HCT116 (cell line): Measurements from ENCODE around the gene SH3PXD2A. TPM values are rescaled to one million over a fixed set of nuclear protein-coding genes. Genes with fewer than 3 reads are reported as not detected.

Experiments
- ATAC-seq: fragments of 200-7000 bp; cut with Tn5 transposase; 2 replicates; pipeline ENCODE4 v1.9.1; 2020; ENCODE audit warnings: mild to moderate bottlenecking, moderate library complexity
- BruUV-seq: library from RNA; stranded (reverse); fragments of 400-500 nt; replicated peaks from 2 replicates; lab custom pipeline; 2021; lab: Mats Ljungman, UMichigan
- CTCF ChIA-PET: fragments of 300-600 bp; sonication (Branson Sonifier 250); formaldehyde crosslinking; loops from one replicate; lab custom pipeline; 2021; ENCODE audit warnings: antibody characterized with exemption; lab: Charles Lee
- POLR2A ChIA-PET: fragments of 300-600, 350-600 bp; sonication (Branson Sonifier 250); formaldehyde crosslinking; loops from one replicate; lab custom pipeline; 2021; ENCODE audit warnings: antibody characterized with exemption; lab: Charles Lee
- RAD21 ChIA-PET, 2 experiments: fragments of 300-600 bp; sonication (Branson Sonifier 250); formaldehyde crosslinking; loops; one replicate each; lab custom pipeline; 2023; ENCODE audit warnings: low total read pairs in 2 of 2; ENCODE audit not compliant: uncharacterized antibody in 2 of 2, unreplicated experiment in 2 of 2, low non-redundant PET in 1 of 2; lab: Charles Lee
- DNase-seq: peaks from one replicate; pipeline ENCODE4 v3.0.0-alpha.2; 2010; ENCODE audit warnings: low read depth, low spot score
- H2AFZ ChIP-seq: fragments of 200-600 bp; shearing (Covaris generic), sonication (generic); 2 replicates; pipeline ENCODE4 v1.6.1; 2017; ENCODE audit warnings: low read depth, mixed run types, mixed read lengths, antibody characterized with exemption, low read length; ENCODE audit not compliant: poor library complexity, severe bottlenecking
- H3K27ac ChIP-seq: 2 replicates; pipeline ENCODE4 v1.5.1; 2012; ENCODE audit warnings: low read depth, low read length
- H3K27me3 ChIP-seq: fragments of 200-600 bp; sonication (generic); 2 replicates; pipeline ENCODE4 v1.6.1; 2016; ENCODE audit warnings: mixed run types, low read length, mixed read lengths; ENCODE audit not compliant: insufficient read depth
- H3K36me3 ChIP-seq, 2 experiments: fragments of 200-500 bp in 1 of 2; fragments of 200-600 bp in 1 of 2; sonication (Bioruptor generic) in 1 of 2; sonication (generic) in 1 of 2; 2 replicates each; pipeline versions ENCODE4 v1.5.1 to v1.6.1; 2014 to 2016; ENCODE audit warnings: low read length in 2 of 2, inconsistent platforms in 1 of 2, mixed read lengths in 1 of 2, mixed run types in 1 of 2; ENCODE audit not compliant: insufficient read depth in 2 of 2, control insufficient read depth in 1 of 2
- H3K4me1 ChIP-seq, 2 experiments: fragments of 200-600 bp in 1 of 2; sonication (generic) in 1 of 2; 2 replicates each; pipeline versions ENCODE4 v1.5.1 to v1.6.1; 2012 to 2017; ENCODE audit warnings: low read length in 2 of 2, inconsistent platforms in 1 of 2, mild to moderate bottlenecking in 1 of 2, mixed read lengths in 1 of 2, mixed run types in 1 of 2, moderate library complexity in 1 of 2; ENCODE audit not compliant: insufficient read depth in 2 of 2, control insufficient read depth in 1 of 2
- H3K4me2 ChIP-seq: fragments of 200-600 bp; sonication (generic); 2 replicates; pipeline ENCODE4 v1.6.1; 2017; ENCODE audit warnings: mixed run types, low read length, mixed read lengths
- H3K4me3 ChIP-seq, 2 experiments: fragments of 200-600 bp in 1 of 2; sonication (generic) in 1 of 2; replicated peaks in 1 of 2; 2 replicates each; pipeline ENCODE4 v1.5.1; 2011 to 2016; ENCODE audit warnings: low read length in 2 of 2, control low read depth in 1 of 2, low read depth in 1 of 2, mild to moderate bottlenecking in 1 of 2, mixed read lengths in 1 of 2, mixed run types in 1 of 2
- H3K79me2 ChIP-seq: fragments of 200-600 bp; sonication (generic); 2 replicates; pipeline ENCODE4 v1.6.1; 2017; ENCODE audit warnings: mild to moderate bottlenecking, mixed run types, low read length, moderate library complexity, mixed read lengths; ENCODE audit not compliant: insufficient read depth
- H3K9ac ChIP-seq: fragments of 200-600 bp; sonication (generic); 2 replicates; pipeline ENCODE4 v1.6.1; 2016; ENCODE audit warnings: low read length, mixed read lengths
- H3K9me2 ChIP-seq: fragments of 200-600 bp; sonication (generic), shearing (Covaris generic); 2 replicates; pipeline ENCODE4 v1.6.1; 2017; ENCODE audit warnings: mixed run types, mild to moderate bottlenecking, moderate library complexity; ENCODE audit not compliant: insufficient read depth
- H3K9me3 ChIP-seq, 2 experiments: fragments of 200-500 bp in 1 of 2; fragments of 200-600 bp in 1 of 2; sonication (Bioruptor generic) in 1 of 2; sonication (generic) in 1 of 2; 2 replicates each; pipeline ENCODE4 v1.6.1; 2014 to 2017; ENCODE audit warnings: low read length in 2 of 2, mixed read lengths in 2 of 2, inconsistent platforms in 1 of 2, low read depth in 1 of 2, mild to moderate bottlenecking in 1 of 2, mixed run types in 1 of 2, moderate library complexity in 1 of 2; ENCODE audit not compliant: control insufficient read depth in 1 of 2, insufficient read depth in 1 of 2
- H4K20me1 ChIP-seq: fragments of 200-600 bp; sonication (generic), shearing (Covaris generic); 2 replicates; pipeline ENCODE4 v1.6.1; 2017; ENCODE audit warnings: mixed run types, mild to moderate bottlenecking, moderate library complexity; ENCODE audit not compliant: insufficient read depth
- CBX3 ChIP-seq: IDR thresholded peaks from 2 replicates; pipeline ENCODE4 v1.6.1; 2012; ENCODE audit warnings: low read depth
- CEBPB ChIP-seq: IDR thresholded peaks from 2 replicates; pipeline ENCODE4 v1.6.1; 2012; ENCODE audit warnings: low read depth
- EGR1 ChIP-seq: IDR thresholded peaks from 2 replicates; pipeline ENCODE4 v1.6.1; 2012; ENCODE audit warnings: low read depth
- ELF1 ChIP-seq: IDR thresholded peaks from 2 replicates; pipeline ENCODE4 v1.6.1; 2012; ENCODE audit warnings: low read depth, borderline replicate concordance
- EZH2phosphoT487 ChIP-seq: fragments of 200-600 bp; IDR thresholded peaks from 2 replicates; pipeline ENCODE4 v1.6.1; 2018; ENCODE audit warnings: antibody characterized with exemption, borderline replicate concordance
- POLR2A ChIP-seq: IDR thresholded peaks from 2 replicates; pipeline ENCODE4 v1.7.0; 2011; ENCODE audit warnings: borderline replicate concordance; ENCODE audit not compliant: insufficient read depth, insufficient read length; ENCODE audit errors: extremely low read depth
- POLR2AphosphoS5 ChIP-seq: IDR thresholded peaks from 2 replicates; pipeline ENCODE4 v1.6.1; 2011; ENCODE audit warnings: mild to moderate bottlenecking, low read depth, low read length, moderate library complexity
- RAD21 ChIP-seq: IDR thresholded peaks from 2 replicates; pipeline ENCODE4 v1.6.1; 2012; ENCODE audit warnings: low read depth, mild to moderate bottlenecking
- SIN3A ChIP-seq: IDR thresholded peaks from 2 replicates; pipeline ENCODE4 v1.6.1; 2012; ENCODE audit warnings: low read depth
- SP1 ChIP-seq: IDR thresholded peaks from 2 replicates; pipeline ENCODE4 v1.6.1; 2012; ENCODE audit warnings: low read depth
- TCF7L2 ChIP-seq: IDR thresholded peaks from 2 replicates; pipeline ENCODE4 v1.7.0; 2011; ENCODE audit warnings: borderline replicate concordance, inconsistent platforms; ENCODE audit not compliant: insufficient read depth, insufficient read length; ENCODE audit errors: extremely low read depth
- YY1 ChIP-seq: IDR thresholded peaks from 2 replicates; pipeline ENCODE4 v1.6.1; 2011; ENCODE audit warnings: low read length, low read depth, moderate library complexity, mild to moderate bottlenecking; ENCODE audit not compliant: insufficient replicate concordance; ENCODE audit errors: extremely low read depth
- ZBTB33 ChIP-seq: IDR thresholded peaks from 2 replicates; pipeline ENCODE4 v1.6.1; 2011; ENCODE audit warnings: mild to moderate bottlenecking, low read length, moderate library complexity; ENCODE audit not compliant: insufficient replicate concordance; ENCODE audit errors: extremely low read depth
- ZFX ChIP-seq: fragments of 450-650 bp; IDR thresholded peaks from 2 replicates; pipeline ENCODE4 v1.6.1; 2017
- ZNF274 ChIP-seq: fragments of 200-500 bp; sonication (Bioruptor generic); IDR thresholded peaks from 2 replicates; pipeline ENCODE4 v1.6.1; 2014; ENCODE audit warnings: mild to moderate bottlenecking, low read depth, low read length, inconsistent platforms
- intact Hi-C: fragments of 100-400 bp; cut with micrococcal nuclease; formaldehyde crosslinking; loops from 2 replicates; pipeline ENCODE4 v1.10.0; 2022
- total RNA-seq: library from RNA; stranded (reverse); gene quantifications from one replicate; pipeline ENCODE4 v1.2.1, GENCODE V29; 2021; ENCODE audit not compliant: unreplicated experiment
- TF ChIP-seq, protein P1 (sequence below): IDR thresholded peaks from 2 replicates; pipeline ENCODE4 v1.6.1; 2012
- TF ChIP-seq, protein P2 (sequence below): IDR thresholded peaks from 2 replicates; pipeline ENCODE4 v1.6.1; 2012

The SH3PXD2A gene
- total RNA-seq, 1 experiment from 2014 or later = 8.7 TPM

GRCh38 chr10:103739039-103739764 is 116.2 kb downstream of the SH3PXD2A start:
- POLR2A ChIA-PET = no interaction called here
- H2AFZ ChIP-seq = no peak overlapping the region
- no peaks in the 10 kb centered on the region for H3K79me2 ChIP-seq
- ATAC-seq = no peak
- no peaks in the 10 kb centered on the region for H3K9me3 ChIP-seq
- intact Hi-C loops = no loop called here
- H4K20me1 ChIP-seq = no peaks in the 10 kb centered on the region
- BruUV-seq = no TSS peak
- peak overlapping the region; percentile 24; the same call in 1 of the 2 replicates for H3K4me2 ChIP-seq
- no peaks in the 10 kb centered on the region for H3K36me3 ChIP-seq
- CTCF ChIA-PET = no interaction called here
- no peak overlapping the region for H3K4me3 ChIP-seq
- RAD21 ChIA-PET = no interaction called here
- no peaks in the 10 kb centered on the region for H3K27me3 ChIP-seq
- DNase-seq = no peak
- peaks cover 6 to 17% of the 10 kb centered on the region in 2 experiments; a peak in 3 of 4 replicates for H3K4me1 ChIP-seq
- H3K9me2 ChIP-seq = no peaks in the 10 kb centered on the region
- no peak overlapping the region for H3K9ac ChIP-seq
- no peak overlapping the region for H3K27ac ChIP-seq
- no peak for TF ChIP-seq ZFX
- TF ChIP-seq EZH2phosphoT487 = no peak
- TF ChIP-seq POLR2AphosphoS5 = no peak
- TF ChIP-seq, protein P1, sequence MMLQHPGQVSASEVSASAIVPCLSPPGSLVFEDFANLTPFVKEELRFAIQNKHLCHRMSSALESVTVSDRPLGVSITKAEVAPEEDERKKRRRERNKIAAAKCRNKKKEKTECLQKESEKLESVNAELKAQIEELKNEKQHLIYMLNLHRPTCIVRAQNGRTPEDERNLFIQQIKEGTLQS = no peak
- no peak for TF ChIP-seq SP1
- no peak for TF ChIP-seq TCF7L2

DNA sequence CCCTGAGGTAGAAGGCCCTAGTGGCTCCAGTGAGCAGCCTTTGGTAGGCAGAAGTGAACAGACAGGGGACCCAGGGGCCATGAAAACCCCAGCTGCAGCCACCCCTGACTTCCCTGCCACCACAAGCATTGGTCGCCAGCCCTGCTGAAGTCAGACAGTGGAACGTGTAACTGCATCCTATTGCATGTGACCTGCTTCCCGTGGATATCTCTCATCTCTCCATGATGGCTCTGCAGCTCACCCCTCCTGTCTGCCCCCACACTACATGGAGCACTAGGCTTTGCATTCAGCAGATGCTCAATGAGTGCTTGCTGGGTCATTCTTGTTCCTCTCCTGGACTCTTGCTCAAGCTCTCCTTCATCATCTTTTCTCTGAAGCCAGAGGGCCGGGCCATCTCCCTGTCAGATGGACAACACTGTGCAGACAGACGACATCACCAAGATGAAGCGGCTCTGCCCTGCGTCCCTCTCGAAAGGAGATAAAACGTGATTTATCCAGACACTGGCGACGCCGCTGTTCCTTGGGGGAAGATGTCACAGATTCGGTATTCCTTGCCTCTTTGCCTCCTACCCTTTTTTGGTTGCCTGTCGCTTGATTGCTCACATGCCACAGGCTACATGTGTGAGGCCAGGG is 117.5 kb downstream of the SH3PXD2A start:
- Histone ChIP-seq H3K27ac (no peak overlapping the region), H3K4me1 (peaks cover 6 to 23% of the 10 kb centered on the region in 2 experiments; a peak in 3 of 4 replicates), H3K9me2 (no peaks in the 10 kb centered on the region), H3K4me3 (no peak overlapping the region), H3K79me2 (no peaks in the 10 kb centered on the region), H3K27me3 (no peaks in the 10 kb centered on the region), H3K9ac (no peak overlapping the region), H3K36me3 (no peaks in the 10 kb centered on the region), H3K4me2 (no peak overlapping the region), H3K9me3 (no peaks in the 10 kb centered on the region), H4K20me1 (no peaks in the 10 kb centered on the region), H2AFZ (no peak overlapping the region)
- intact Hi-C loops = no loop called here
- POLR2A ChIA-PET = no interaction called here
- RAD21 ChIA-PET = no interaction called here
- no TSS peak for BruUV-seq
- CTCF ChIA-PET = no interaction called here
- ATAC-seq (no peak), DNase-seq (no peak)
- TF ChIP-seq ZFX = no peak
- TF ChIP-seq POLR2AphosphoS5 = no peak
- TF ChIP-seq TCF7L2 = no peak
- TF ChIP-seq ZNF274 = no peak
- no peak for TF ChIP-seq POLR2A
- TF ChIP-seq CEBPB = no peak
- no peak for TF ChIP-seq RAD21
- no peak for TF ChIP-seq ELF1
- no peak for TF ChIP-seq ZBTB33
- TF ChIP-seq, protein P2, sequence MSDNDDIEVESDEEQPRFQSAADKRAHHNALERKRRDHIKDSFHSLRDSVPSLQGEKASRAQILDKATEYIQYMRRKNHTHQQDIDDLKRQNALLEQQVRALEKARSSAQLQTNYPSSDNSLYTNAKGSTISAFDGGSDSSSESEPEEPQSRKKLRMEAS = no peak
- no peak for TF ChIP-seq YY1
- no peak for TF ChIP-seq CBX3
- no peak for TF ChIP-seq EGR1
- TF ChIP-seq SIN3A = no peak
- no peak for TF ChIP-seq SP1
